Right lobe of liver (tissue), 4 donors: ENCODE data around the gene PARP15.

Source experiments
- CTCF ChIP-seq, 4 donors: fragments of 200-600 bp in 3 of 4; fragments of 450-650 bp in 1 of 4; IDR thresholded peaks; one replicate each; pipeline versions ENCODE4 v1.5.1 to v1.8.0; 2016 to 2022; ENCODE audit warnings: antibody characterized with exemption in 4 of 4, mild to moderate bottlenecking in 2 of 4
- POLR2A ChIP-seq: fragments of 450-650 bp; IDR thresholded peaks from one replicate; pipeline ENCODE4 v1.6.1; 2017; ENCODE audit warnings: antibody characterized with exemption, mild to moderate bottlenecking
- donor health status: DM: no; HTN: no; CAD: no.
- donor health status: DM: no; HTN: no; CAD: no.
- donor health status: DM: no; HTN: yes; CAD: no.

- TF ChIP-seq CTCF (IDR thresholded peaks at IDR 0.05) (no peak), POLR2A (no peak)
Observed at GRCh38 chr3:122576174-122576940, 1.1 kb upstream of the PARP15 start.
